Thoracic aorta (tissue), 2 donors: Measurements from ENCODE around the gene FTO. TPM values are rescaled to one million over a fixed set of nuclear protein-coding genes. Genes with fewer than 3 reads are reported as not detected.

Experiments
- ATAC-seq: fragments of 150-250 bp; one replicate; pipeline ENCODE4 v1.8.0; 2017; ENCODE audit warnings: low read depth; ENCODE audit not compliant: insufficient number of reproducible peaks, low FRiP score
- DNase-seq: peaks from one replicate; pipeline ENCODE4 v3.0.0-alpha.2; 2020; ENCODE audit warnings: low spot score
- H3K27ac ChIP-seq, 2 donors: fragments of 200-600 bp; sonication (generic); 1 replicate in 1 of 2; 2 replicates in 1 of 2; pipeline ENCODE4 v1.5.1; 2016; ENCODE audit warnings: mild to moderate bottlenecking in 2 of 2, moderate library complexity in 2 of 2
- H3K27me3 ChIP-seq: fragments of 200-600 bp; sonication (generic); replicated peaks from 2 replicates; pipeline ENCODE4 v1.6.0; 2016; ENCODE audit warnings: mild to moderate bottlenecking; ENCODE audit not compliant: insufficient read depth
- H3K36me3 ChIP-seq: fragments of 200-600 bp; sonication (generic); one replicate; pipeline ENCODE4 v1.5.1; 2016
- H3K4me1 ChIP-seq, 2 donors: fragments of 200-600 bp; sonication (generic); 1 replicate in 1 of 2; 2 replicates in 1 of 2; pipeline versions ENCODE4 v1.5.1 to v1.6.0; 2016; ENCODE audit warnings: low read depth in 2 of 2, mild to moderate bottlenecking in 1 of 2; ENCODE audit not compliant: control insufficient read depth in 1 of 2
- H3K4me3 ChIP-seq: fragments of 200-600 bp; sonication (generic); 2 replicates; pipeline ENCODE4 v1.5.1; 2016; ENCODE audit warnings: mild to moderate bottlenecking
- H3K9me3 ChIP-seq: fragments of 200-600 bp; sonication (generic); 2 replicates; pipeline ENCODE4 v1.5.1; 2016
- CTCF ChIP-seq: fragments of 200-600 bp; sonication (generic); IDR thresholded peaks from one replicate; pipeline ENCODE4 v1.5.1; 2019; ENCODE audit warnings: antibody characterized with exemption
- total RNA-seq, 2 donors: library from RNA; depleted of rRNA; stranded (reverse); fragments of >200 nt; gene quantifications; one replicate each; pipeline versions ENCODE4 v1.1.0 to v1.2.3, GENCODE V29; 2016

The FTO gene
- total RNA-seq, 2 donors from 2014 or later = 99.6 to 103 TPM

- DNase-seq (no peak), ATAC-seq (no peak)
- H3K9me3 ChIP-seq = no peaks in the 10 kb centered on the region
- H3K4me3 ChIP-seq = no peak overlapping the region
- H3K27ac ChIP-seq = no peak overlapping the region
- TF ChIP-seq CTCF = no peak
- H3K4me1 ChIP-seq = no peaks in the 10 kb centered on the region
- H3K27me3 ChIP-seq = no peaks in the 10 kb centered on the region
- H3K36me3 ChIP-seq = no peaks in the 10 kb centered on the region
Observed at GRCh38 chr16:54175552-54176375, 471.8 kb downstream of the FTO start.

GRCh38 chr16:54176376-54176901 is 472.5 kb downstream of the FTO start:
- Histone ChIP-seq H3K9me3 (no peaks in the 10 kb centered on the region), H3K4me3 (no peak overlapping the region), H3K27me3 (no peaks in the 10 kb centered on the region), H3K4me1 (no peaks in the 10 kb centered on the region), H3K27ac (no peak overlapping the region), H3K36me3 (no peaks in the 10 kb centered on the region)
- ATAC-seq = no peak
- no peak for TF ChIP-seq CTCF
- no peak for DNase-seq

- ATAC-seq (no peak), DNase-seq (no peak)
- Histone ChIP-seq H3K9me3 (no peaks in the 10 kb centered on the region), H3K27me3 (no peaks in the 10 kb centered on the region), H3K36me3 (no peaks in the 10 kb centered on the region), H3K4me3 (no peak overlapping the region), H3K4me1 (no peaks in the 10 kb centered on the region), H3K27ac (no peak overlapping the region)
- TF ChIP-seq CTCF = no peak
Observed at GRCh38 chr16:54177052-54177861, 473.3 kb downstream of the FTO start.

- Histone ChIP-seq H3K9me3 (no peaks in the 10 kb centered on the region), H3K27me3 (no peaks in the 10 kb centered on the region), H3K36me3 (no peaks in the 10 kb centered on the region), H3K4me3 (no peak overlapping the region), H3K4me1 (no peaks in the 10 kb centered on the region), H3K27ac (no peak overlapping the region)
- ATAC-seq = no peak
- DNase-seq = no peak
- no peak for TF ChIP-seq CTCF
Observed at GRCh38 chr16:54177862-54178477, 474.0 kb downstream of the FTO start.
